CD4-positive, CD25-positive, alpha-beta regulatory T cell (primary cell): ENCODE data around the gene SLC7A9. TPM values are rescaled to one million over a fixed set of nuclear protein-coding genes. Genes with fewer than 3 reads are reported as not detected.
"Not testable (repeated sequence)": the region's sequence is repeated elsewhere in the genome, so short reads cannot be mapped to it uniquely, and the experiment has no call there.

Experiments
- ATAC-seq, 2 donors: fragments of 150-1000 bp; cut with Tn5 transposase; one replicate each; pipeline ENCODE4 v1.10.0; 2021; ENCODE audit warnings: low read depth in 2 of 2, moderate number of reproducible peaks in 2 of 2, moderate library complexity in 1 of 2
- DNase-seq, 3 donors: peaks; one replicate each; pipeline versions ENCODE4 v3.0.0 to v3.0.0-alpha.2; 2012 to 2022; ENCODE audit warnings: mixed read lengths in 1 of 3
- H3K27ac ChIP-seq: one replicate; pipeline ENCODE4 v1.7.0; 2013; ENCODE audit warnings: mild to moderate bottlenecking, low read length; ENCODE audit not compliant: insufficient read depth, poor library complexity, severe bottlenecking
- H3K27me3 ChIP-seq: one replicate; pipeline ENCODE4 v1.7.0; 2013; ENCODE audit warnings: low read length; ENCODE audit not compliant: control insufficient read depth, insufficient read depth
- H3K36me3 ChIP-seq: one replicate; pipeline ENCODE4 v1.7.0; 2013; ENCODE audit warnings: mild to moderate bottlenecking, low read length, moderate library complexity; ENCODE audit not compliant: control insufficient read depth, insufficient read depth
- H3K4me1 ChIP-seq: 2 replicates; pipeline ENCODE4 v1.7.0; 2013; ENCODE audit warnings: mild to moderate bottlenecking, low read length; ENCODE audit not compliant: insufficient read depth, control insufficient read depth, poor library complexity, severe bottlenecking
- H3K4me3 ChIP-seq: one replicate; pipeline ENCODE4 v1.7.0; 2013; ENCODE audit warnings: low read depth, mild to moderate bottlenecking, low read length, moderate library complexity
- H3K9me3 ChIP-seq, 2 experiments: 1 replicate in 1 of 2; 2 replicates in 1 of 2; pipeline ENCODE4 v1.7.0; 2013; ENCODE audit warnings: low read length in 2 of 2, mild to moderate bottlenecking in 1 of 2, moderate library complexity in 1 of 2; ENCODE audit not compliant: control insufficient read depth in 2 of 2
- H3K27ac Mint-ChIP-seq, 3 donors: one replicate each; pipeline ENCODE4 v1.8.0; 2020 to 2022; ENCODE audit warnings: mild to moderate bottlenecking in 3 of 3, mixed read lengths in 3 of 3, moderate library complexity in 2 of 3
- H3K27me3 Mint-ChIP-seq: one replicate; pipeline ENCODE4 v1.8.0; 2022; ENCODE audit warnings: mild to moderate bottlenecking, mixed read lengths
- H3K36me3 Mint-ChIP-seq: one replicate; pipeline ENCODE4 v1.8.0; 2020; ENCODE audit warnings: mixed read lengths
- H3K4me1 Mint-ChIP-seq, 4 donors: one replicate each; pipeline ENCODE4 v1.8.0; 2020 to 2022; ENCODE audit warnings: mixed read lengths in 4 of 4, mild to moderate bottlenecking in 1 of 4
- H3K4me3 Mint-ChIP-seq, 4 donors: one replicate each; pipeline ENCODE4 v1.8.0; 2020 to 2022; ENCODE audit warnings: mild to moderate bottlenecking in 4 of 4, mixed read lengths in 4 of 4, moderate library complexity in 3 of 4
- H3K9me3 Mint-ChIP-seq, 7 donors: one replicate each; pipeline ENCODE4 v1.8.0; 2020 to 2022; ENCODE audit warnings: mixed read lengths in 7 of 7, mild to moderate bottlenecking in 3 of 7, moderate library complexity in 2 of 7
- polyA plus RNA-seq, 4 donors: library from polyadenylated mRNA; unstranded; fragments of 300-500 nt; fragmentation: Illumina TruSeq; gene quantifications; one replicate each; pipeline ENCODE4 v1.2.3, GENCODE V29; 2021
- total RNA-seq: library from RNA; stranded (reverse); gene quantifications from one replicate; pipeline ENCODE4 v1.2.3, GENCODE V29; 2022

Gene SLC7A9
- total and polyA plus RNA-seq, 5 donors from 2014 or later = 0.32 TPM; not detected in 4

- ATAC-seq (no peak), DNase-seq (no peak)
- Histone ChIP-seq H3K4me3 (no peak overlapping the region), H3K9me3 (peaks cover 20 to 21% of the 10 kb centered on the region in 2 experiments), H3K27ac (no peak overlapping the region), H3K27me3 (no peaks in the 10 kb centered on the region), H3K36me3 (peaks cover 6% of the 10 kb centered on the region), H3K4me1 (no peaks in the 10 kb centered on the region)
- peak overlapping the region in 1 of 4 donors; percentile 47 for H3K4me3 Mint-ChIP-seq
- H3K27ac Mint-ChIP-seq = no peak overlapping the region
- peaks cover 0 to 30% (median 7%) of the 10 kb centered on the region in 7 donors for H3K9me3 Mint-ChIP-seq
- peaks cover 2 to 4% (median 3%) of the 10 kb centered on the region in 4 donors for H3K4me1 Mint-ChIP-seq
- H3K36me3 Mint-ChIP-seq = peaks cover 51% of the 10 kb centered on the region
- no peaks in the 10 kb centered on the region for H3K27me3 Mint-ChIP-seq
These were observed 22.0 kb upstream of the SLC7A9 start for GRCh38 chr19:32891609-32892008.

GRCh38 chr19:32890841-32891240 lies 21.3 kb upstream of the SLC7A9 start:
- DNase-seq (no peak), ATAC-seq (no peak)
- Mint-ChIP-seq H3K4me3 (no peak overlapping the region), H3K4me1 (peaks cover 0 to 3% (median 0%) of the 10 kb centered on the region in 4 donors), H3K27me3 (no peaks in the 10 kb centered on the region), H3K36me3 (peaks cover 49% of the 10 kb centered on the region), H3K9me3 (peaks cover 0 to 30% (median 7%) of the 10 kb centered on the region in 7 donors), H3K27ac (no peak overlapping the region)
- peaks cover 6% of the 10 kb centered on the region for H3K36me3 ChIP-seq
- no peak overlapping the region for H3K4me3 ChIP-seq
- no peaks in the 10 kb centered on the region for H3K4me1 ChIP-seq
- H3K27ac ChIP-seq = no peak overlapping the region
- peaks cover 20 to 21% of the 10 kb centered on the region in 2 experiments for H3K9me3 ChIP-seq
- no peaks in the 10 kb centered on the region for H3K27me3 ChIP-seq

DNA sequence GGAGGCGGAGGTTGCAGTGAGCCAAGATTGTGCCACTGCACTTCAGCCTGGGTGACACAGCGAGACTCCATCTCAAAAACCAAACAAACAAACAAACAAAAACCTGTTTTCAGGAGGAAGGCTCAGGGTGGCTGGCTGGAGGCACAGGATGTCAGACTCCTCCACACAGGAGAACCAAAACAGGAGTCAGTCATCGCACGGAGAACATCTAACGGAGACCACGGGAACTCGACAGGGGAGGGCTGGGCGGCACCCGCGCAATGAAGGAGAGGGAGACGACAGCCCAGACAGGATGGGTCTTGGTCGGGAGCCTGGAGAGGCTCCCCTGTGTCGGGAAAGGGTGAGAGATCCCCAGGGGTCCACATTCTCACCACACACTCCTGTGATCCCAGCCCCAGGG lies 20.8 kb upstream of the SLC7A9 start:
- ATAC-seq = no peak
- Mint-ChIP-seq H3K36me3 (peaks cover 51% of the 10 kb centered on the region), H3K4me1 (peaks cover 0 to 3% (median 0%) of the 10 kb centered on the region in 4 donors), H3K27me3 (no peaks in the 10 kb centered on the region), H3K9me3 (peaks cover 0 to 30% (median 7%) of the 10 kb centered on the region in 7 donors), H3K4me3 (no peak overlapping the region), H3K27ac (no peak overlapping the region)
- H3K36me3 ChIP-seq = peaks cover 6% of the 10 kb centered on the region
- no peak for DNase-seq
- no peaks in the 10 kb centered on the region for H3K27me3 ChIP-seq
- no peak overlapping the region for H3K4me3 ChIP-seq
- peaks cover 20 to 21% of the 10 kb centered on the region in 2 experiments for H3K9me3 ChIP-seq
- no peaks in the 10 kb centered on the region for H3K4me1 ChIP-seq
- H3K27ac ChIP-seq = no peak overlapping the region

- Mint-ChIP-seq H3K27me3 (no peaks in the 10 kb centered on the region), H3K9me3 (peaks cover 0 to 26% (median 7%) of the 10 kb centered on the region in 7 donors), H3K4me1 (no peaks in the 10 kb centered on the region), H3K36me3 (peaks cover 41% of the 10 kb centered on the region), H3K27ac (no peak overlapping the region), H3K4me3 (no peak overlapping the region)
- Histone ChIP-seq H3K27me3 (no peaks in the 10 kb centered on the region), H3K9me3 (peaks cover 20 to 21% of the 10 kb centered on the region in 2 experiments), H3K27ac (no peak overlapping the region), H3K4me3 (no peak overlapping the region), H3K36me3 (peaks cover 6% of the 10 kb centered on the region), H3K4me1 (no peaks in the 10 kb centered on the region)
- ATAC-seq (no peak), DNase-seq (no peak)
These were observed 19.8 kb upstream of the SLC7A9 start for GRCh38 chr19:32889137-32889934.

DNA sequence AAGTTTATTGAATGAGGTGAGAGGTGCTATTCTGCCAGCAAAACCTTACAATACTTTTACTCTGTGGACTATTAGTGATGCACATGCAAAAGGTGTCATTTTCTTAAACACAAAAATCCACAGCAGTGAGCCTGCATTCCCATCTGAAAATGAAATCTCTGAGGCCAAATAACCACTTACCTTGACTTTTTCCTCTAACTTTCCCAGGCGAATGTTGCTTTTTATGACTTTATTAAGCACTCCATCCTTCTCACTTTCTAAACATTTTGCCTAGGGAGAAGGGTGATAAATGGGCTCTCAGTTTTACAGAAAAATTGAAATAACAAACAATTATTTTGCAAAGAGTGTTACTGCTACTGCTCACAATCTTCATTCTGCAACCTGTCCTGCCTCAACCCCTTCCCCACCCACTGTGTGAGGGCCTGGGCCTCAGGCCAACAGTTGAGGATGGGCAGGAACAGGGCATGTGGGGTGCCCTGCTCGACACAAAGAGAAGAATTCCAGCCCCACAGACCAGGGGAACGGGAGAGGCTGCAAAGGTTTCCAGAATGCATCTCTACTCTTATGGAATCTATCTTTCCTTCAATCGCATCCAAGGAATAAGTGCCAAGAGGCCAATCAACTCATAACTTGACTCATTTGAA lies 18.1 kb upstream of the SLC7A9 start:
- H3K9me3 Mint-ChIP-seq = peaks cover 0 to 14% (median 4%) of the 10 kb centered on the region in 7 donors
- Histone ChIP-seq H3K4me3 (no peak overlapping the region), H3K36me3 (no peaks in the 10 kb centered on the region), H3K4me1 (no peaks in the 10 kb centered on the region), H3K27ac (no peak overlapping the region), H3K9me3 (peaks cover 12 to 16% of the 10 kb centered on the region in 2 experiments), H3K27me3 (no peaks in the 10 kb centered on the region)
- H3K36me3 Mint-ChIP-seq = peaks cover 25% of the 10 kb centered on the region
- H3K27ac Mint-ChIP-seq = peak overlapping the region in 1 of 3 donors; percentile 20
- H3K27me3 Mint-ChIP-seq = no peaks in the 10 kb centered on the region
- H3K4me1 Mint-ChIP-seq = no peaks in the 10 kb centered on the region
- H3K4me3 Mint-ChIP-seq = no peak overlapping the region
- DNase-seq (no peak), ATAC-seq (no peak)

- H3K27ac Mint-ChIP-seq = peak overlapping the region in 1 of 3 donors; percentile 69
- Histone ChIP-seq H3K27me3 (no peaks in the 10 kb centered on the region), H3K4me3 (no peak overlapping the region), H3K27ac (no peak overlapping the region), H3K36me3 (no peaks in the 10 kb centered on the region), H3K9me3 (peaks cover under 1 to 8% of the 10 kb centered on the region in 2 experiments), H3K4me1 (no peaks in the 10 kb centered on the region)
- H3K9me3 Mint-ChIP-seq = peaks cover 0 to 2% (median 0%) of the 10 kb centered on the region in 7 donors
- no peaks in the 10 kb centered on the region for H3K4me1 Mint-ChIP-seq
- H3K27me3 Mint-ChIP-seq = no peaks in the 10 kb centered on the region
- DNase-seq (no peak), ATAC-seq (no peak)
- no peak overlapping the region for H3K4me3 Mint-ChIP-seq
- H3K36me3 Mint-ChIP-seq = peaks cover 15% of the 10 kb centered on the region
These were observed 16.7 kb upstream of the SLC7A9 start for GRCh38 chr19:32886241-32886640.

DNA sequence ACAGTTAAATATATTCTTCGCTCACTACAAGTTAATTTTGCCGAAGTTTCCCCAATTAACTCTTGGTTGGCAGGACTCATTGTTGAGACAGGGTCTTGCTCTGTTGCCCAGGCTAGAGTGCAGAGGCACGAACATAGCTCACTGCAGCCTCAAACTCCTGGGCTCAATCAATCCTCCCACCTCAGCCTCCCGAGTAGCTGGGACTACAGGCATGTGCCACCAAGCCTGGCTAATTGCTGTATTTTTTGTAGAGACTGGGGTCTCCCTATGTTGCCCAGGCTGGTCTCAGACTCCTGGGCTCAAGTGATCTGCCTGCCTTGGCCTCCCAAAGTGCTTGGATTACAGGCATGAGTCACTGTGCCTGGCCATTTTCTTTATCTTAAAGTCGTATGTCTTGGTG lies 15.7 kb upstream of the SLC7A9 start:
- H3K9me3 Mint-ChIP-seq = not testable (repeated sequence)
- H3K27ac Mint-ChIP-seq = peak overlapping the region in 1 of 3 donors; percentile 6

More for the DNA sequence above, 15.7 kb upstream of the SLC7A9 start:
- ATAC-seq, H3K9me3 ChIP-seq, H3K27ac ChIP-seq, H3K4me1 Mint-ChIP-seq, H3K4me3 ChIP-seq, H3K27me3 ChIP-seq, H3K4me1 ChIP-seq, H3K27me3 Mint-ChIP-seq, DNase-seq, H3K36me3 ChIP-seq, H3K4me3 Mint-ChIP-seq: not testable (repeated sequence)
- H3K36me3 Mint-ChIP-seq = peaks cover 13% of the 10 kb centered on the region
